GM12878 (cell line): ENCODE measurements around the gene IREB2. TPM values are rescaled to one million over a fixed set of nuclear protein-coding genes. Genes with fewer than 3 reads are reported as not detected.
A peak's percentile ranks its signal among the peaks of the same experiment; 100 is the strongest.

Source experiments
- ATAC-seq: fragments of 200-7000 bp; cut with Tn5 transposase; 3 replicates; pipeline ENCODE4 v1.9.1; 2020; ENCODE audit warnings: mild to moderate bottlenecking, moderate library complexity
- BruUV-seq: library from RNA; stranded (reverse); fragments of 400-500 nt; replicated peaks from 2 replicates; lab custom pipeline; 2021; lab: Mats Ljungman, UMichigan
- CTCF ChIA-PET: fragments of 300-600 bp; sonication (Branson Sonifier 250); formaldehyde crosslinking; extraction: SDS; loops from one replicate; lab custom pipeline; 2021; ENCODE audit warnings: inconsistent platforms; lab: Yijun Ruan, JAX
- POLR2A ChIA-PET: fragments of 350-600 bp; formaldehyde crosslinking; extraction: SDS; loops from one replicate; lab custom pipeline; 2021; ENCODE audit warnings: inconsistent platforms; lab: Charles Lee
- RAD21 ChIA-PET: fragments of 300-600 bp; sonication (Branson Sonifier 250); formaldehyde crosslinking; loops from one replicate; lab custom pipeline; 2023; ENCODE audit warnings: antibody characterized with exemption; ENCODE audit not compliant: unreplicated experiment; lab: Charles Lee
- SMC1A ChIA-PET: fragments of 300-600 bp; sonication (Branson Sonifier 250); formaldehyde crosslinking; loops from one replicate; lab custom pipeline; 2023; ENCODE audit not compliant: unreplicated experiment, uncharacterized antibody; lab: Charles Lee
- DNase-seq: peaks from one replicate; pipeline ENCODE4 v3.0.0-alpha.2; 2011; ENCODE audit warnings: low read depth, low spot score
- FAIRE-seq: peaks from 3 replicates; lab custom pipeline; 2011; peaks lifted over from hg19 to GRCh38; lab: Jason Lieb, UNC
- H2AFZ ChIP-seq: 2 replicates; pipeline ENCODE4 v1.6.0; 2011; ENCODE audit warnings: low read depth, low read length, control low read depth; ENCODE audit not compliant: control insufficient read depth
- H3K27ac ChIP-seq: 2 replicates; pipeline ENCODE4 v1.5.1; 2011; ENCODE audit warnings: control low read depth; ENCODE audit not compliant: control insufficient read depth, insufficient read depth
- H3K27me3 ChIP-seq, 2 experiments: replicated peaks in 1 of 2; 2 replicates each; pipeline versions ENCODE4 v1.6.0 to v1.6.1; 2011; ENCODE audit warnings: low read length in 1 of 2; ENCODE audit not compliant: control insufficient read depth in 2 of 2, insufficient read depth in 2 of 2
- H3K36me3 ChIP-seq, 2 experiments: 2 replicates each; pipeline ENCODE4 v1.5.1; 2011; ENCODE audit warnings: low read length in 1 of 2; ENCODE audit not compliant: control insufficient read depth in 2 of 2, insufficient read depth in 2 of 2
- H3K4me1 ChIP-seq: 2 replicates; pipeline ENCODE4 v1.6.1; 2011; ENCODE audit warnings: mild to moderate bottlenecking, low read length, moderate library complexity, mixed read lengths; ENCODE audit not compliant: control insufficient read depth, insufficient read depth
- H3K4me2 ChIP-seq: 2 replicates; pipeline ENCODE4 v1.6.0; 2011; ENCODE audit warnings: control low read depth; ENCODE audit not compliant: control insufficient read depth, insufficient read depth
- H3K4me3 ChIP-seq: fragments of 200-600 bp; sonication (generic); 2 replicates; pipeline ENCODE4 v1.5.1; 2016
- H3K79me2 ChIP-seq: 2 replicates; pipeline ENCODE4 v1.6.0; 2011; ENCODE audit warnings: low read length; ENCODE audit not compliant: control insufficient read depth, insufficient read depth
- H3K9ac ChIP-seq: 2 replicates; pipeline ENCODE4 v1.8.0; 2011; ENCODE audit warnings: low read length, control low read depth, mixed read lengths; ENCODE audit not compliant: control insufficient read depth, insufficient read depth
- H3K9me3 ChIP-seq: replicated peaks from 3 replicates; pipeline ENCODE4 v1.5.1; 2011; ENCODE audit warnings: mild to moderate bottlenecking, low read length; ENCODE audit not compliant: control insufficient read depth, insufficient read depth
- H4K20me1 ChIP-seq: 2 replicates; pipeline ENCODE4 v1.6.0; 2011; ENCODE audit not compliant: control insufficient read depth, insufficient read depth
- ATF2 ChIP-seq: IDR thresholded peaks from 2 replicates; pipeline ENCODE4 v1.6.1; 2012; ENCODE audit warnings: low read length, inconsistent platforms
- EGR1 ChIP-seq, 2 experiments: IDR thresholded peaks; 1 replicate in 1 of 2; 2 replicates in 1 of 2; pipeline ENCODE4 v1.6.1; 2011 to 2012; ENCODE audit warnings: low read depth in 2 of 2, low read length in 2 of 2, borderline replicate concordance in 1 of 2, mild to moderate bottlenecking in 1 of 2, moderate library complexity in 1 of 2
- IRF3 ChIP-seq: fragments of 450-650 bp; IDR thresholded peaks from 2 replicates; pipeline ENCODE4 v1.6.1; 2014; ENCODE audit warnings: mild to moderate bottlenecking
- NFIC ChIP-seq: IDR thresholded peaks from 2 replicates; pipeline ENCODE4 v1.6.1; 2012; ENCODE audit warnings: low read depth, mild to moderate bottlenecking, inconsistent platforms, low read length, moderate library complexity
- ZBTB40 ChIP-seq: fragments of 450-650 bp; IDR thresholded peaks from 2 replicates; pipeline ENCODE4 v1.6.1; 2016; ENCODE audit warnings: mild to moderate bottlenecking, moderate library complexity, borderline replicate concordance
- ZNF687 ChIP-seq: fragments of 450-650 bp; IDR thresholded peaks from 2 replicates; pipeline ENCODE4 v1.6.1; 2017; ENCODE audit warnings: mild to moderate bottlenecking, moderate library complexity
- WGBS: methylation state at CpG from one replicate; pipeline ENCODE4 v1.1.6; 2016; ENCODE audit warnings: low lambda C conversion rate; ENCODE audit not compliant: insufficient replicate concordance, insufficient coverage; ENCODE audit errors: missing lambda C conversion rate; 5-methylcytosine and 5-hydroxymethylcytosine counted together
- in situ Hi-C: fragments of 300-500 bp; cut with MboI; formaldehyde crosslinking; loops from 9 replicates; pipeline ENCODE4 v1.14.3; 2018; ENCODE audit warnings: mixed read lengths
- intact Hi-C: fragments of 100-400 bp; cut with micrococcal nuclease; formaldehyde crosslinking; loops from one replicate; pipeline ENCODE4 v1.14.2; 2022; ENCODE audit not compliant: unreplicated experiment
- polyA plus RNA-seq, 11 experiments: library from polyadenylated mRNA; depleted of rRNA in 4 of 11; unstranded in 6 of 11; stranded (reverse) in 5 of 11; fragments of >200 nt; fragmentation: Nextera tagmentation in 4 of 11; fragmentation: Illumina TruSeq in 1 of 11; extraction: Ambion mirVana in 4 of 11; extraction: Trizol in 1 of 11; gene quantifications; 1 replicate in 1 of 11; 2 replicates in 10 of 11; pipeline versions ENCODE4 v1.2.1 to v1.2.3, GENCODE V29; 2011 to 2016; ENCODE audit warnings: inconsistent platforms in 2 of 11, missing spikeins in 2 of 11, low read depth in 1 of 11
- total RNA-seq, 4 experiments: library from RNA; depleted of rRNA in 3 of 4; stranded (reverse); fragments of >200 nt in 3 of 4; fragmentation: Illumina TruSeq in 1 of 4; extraction: Trizol in 1 of 4; gene quantifications; 2 replicates each; pipeline versions ENCODE4 v1.2.1 to v1.2.3, GENCODE V29; 2013 to 2021

Gene IREB2
- total and polyA plus RNA-seq, 10 of the 15 experiments (the other 5 are each of a cell fraction or from before 2014, with no cell fraction given): 13.0 to 52.4 (median 24.4) TPM

GRCh38 chr15:78539464-78540140 is 101.6 kb downstream of the IREB2 start (continued):
- 0 out of 2 replicates have a peak, but pooled peaks have one; percentile 28 for TF ChIP-seq ZBTB40

- peak within 1 kb of the TSS; percentile 98 for H2AFZ ChIP-seq
- ChIA-PET RAD21 (interaction anchor here (0.6 to 2.7 kb wide), 7 partner anchors 10 to 339 kb away, joined by 3 to 18 read pairs (median 4); partner anchors contain the start of genes CHRNA5, IREB2 and SKIC8), SMC1A (interaction anchor here (0.6 to 6.1 kb wide), 8 partner anchors 10 to 241 kb away, joined by 3 to 47 read pairs (median 6); partner anchors contain the start of genes CHRNA5 and SKIC8), CTCF (interaction anchor here (0.6 to 2.2 kb wide), 6 partner anchors 12 to 198 kb away, joined by 3 to 9 read pairs (median 3); partner anchors contain the start of gene CHRNA5), POLR2A (interaction anchor here (0.6 to 2.0 kb wide), 18 partner anchors 8 to 664 kb away, joined by 3 to 23 read pairs (median 4); partner anchors contain the start of genes CHRNA5, IREB2 and SKIC8)
- peak; percentile 68 for DNase-seq
- peak; percentile 7 for FAIRE-seq
- H3K4me2 ChIP-seq: peak within 1 kb of the TSS; percentile 83
- intact Hi-C loops: loop anchor here (1.0 kb wide), 1 partner anchor 25 kb away; the partner anchor contains the start of gene CHRNA5
- H3K27ac ChIP-seq: peak within 1 kb of the TSS; percentile 96
- peak; percentile 90 for ATAC-seq
- H3K4me1 ChIP-seq: peaks cover 3% of the 10 kb centered on the region; the same call in 1 of the 2 replicates
- H3K9ac ChIP-seq: peak within 1 kb of the TSS; percentile 97
- H3K9me3 ChIP-seq: no peaks in the 10 kb centered on the region
- peaks cover 0 to 14% of the 10 kb centered on the region in 2 experiments; a peak in 2 of 4 replicates for H3K36me3 ChIP-seq
- H3K79me2 ChIP-seq: peaks cover 41% of the 10 kb centered on the region
- H3K4me3 ChIP-seq: peak within 1 kb of the TSS; percentile 71
- in situ Hi-C loops: no loop called here
- WGBS: 1% methylated on average over 50 of the region's 56 CpGs
- H3K27me3 ChIP-seq: no peaks in the 10 kb centered on the region
- no TSS peak for BruUV-seq
- no peaks in the 10 kb centered on the region for H4K20me1 ChIP-seq
- TF ChIP-seq ZNF687: no peak; the same call in 1 of the 2 replicates
- TF ChIP-seq NFIC: no peak
- no peak for TF ChIP-seq IRF3
- TF ChIP-seq ATF2: no peak
- TF ChIP-seq EGR1 (IDR thresholded peaks at IDR 0.05; ENCODE audit: borderline replicate concordance in 1 of 2, low read depth in 2 of 2, low read length in 2 of 2): peak in 1 of 2 experiments; percentile 66; a peak in 2 of 3 replicates
Measured at GRCh38 chr15:78540141-78540870, 102.3 kb downstream of the IREB2 start, which contains the start of gene PSMA4. PSMA4 (plus strand) TSS chr15:78540444; CDS start chr15:78541928, 1,484 bp downstream.
